NK-92 (cell line): Measurements from ENCODE around the gene CAMSAP1.
"Not testable (repeated sequence)": the region's sequence is repeated elsewhere in the genome, so short reads cannot be mapped to it uniquely, and the experiment has no call there.

Source experiments
- DNase-seq: peaks from one replicate; lab custom pipeline; 2025; ENCODE audit not compliant: unreplicated experiment; lab: John Stamatoyannopoulos, UW

The CAMSAP1 gene

DNA sequence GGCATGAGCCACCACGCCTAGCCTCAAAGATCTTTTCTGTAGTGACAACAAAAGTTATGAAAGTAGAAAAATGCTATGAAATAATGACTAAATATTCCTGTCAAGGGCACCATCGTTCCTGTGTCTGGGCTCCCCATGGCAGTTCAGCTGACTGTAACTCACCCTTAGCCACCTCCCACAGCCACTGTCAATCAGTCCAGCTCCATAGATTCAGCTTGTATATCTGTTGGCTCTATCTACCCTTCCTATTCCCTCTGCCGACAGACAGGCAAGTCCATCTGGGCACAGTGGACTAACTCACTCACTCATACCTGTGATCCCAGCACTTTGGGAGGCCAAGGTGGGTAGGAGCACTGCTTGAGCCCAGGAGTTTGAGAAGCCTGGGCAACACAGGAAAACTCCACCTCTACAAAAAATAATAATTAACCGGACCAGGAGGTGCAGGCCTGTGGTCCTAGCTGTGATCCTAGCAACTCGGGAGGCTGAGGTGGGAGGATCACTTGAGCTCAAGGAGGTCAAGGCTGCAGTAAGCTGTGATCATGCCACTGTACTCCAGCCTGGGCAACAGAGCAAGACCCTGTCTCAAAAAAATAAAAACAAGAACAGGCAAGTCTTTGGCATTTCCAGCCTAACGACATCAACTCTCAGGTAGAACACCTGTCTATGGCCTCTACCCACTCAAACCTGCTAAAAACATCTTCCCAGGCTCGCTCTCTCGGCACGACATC, 6.2 kb downstream of the CAMSAP1 start:
- DNase-seq: no peak

- DNase-seq: no peak
These were observed 8.5 kb downstream of the CAMSAP1 start for GRCh38 chr9:135898634-135899407.

- no peak for DNase-seq
These were observed 10.7 kb downstream of the CAMSAP1 start for GRCh38 chr9:135896626-135897025.

DNA sequence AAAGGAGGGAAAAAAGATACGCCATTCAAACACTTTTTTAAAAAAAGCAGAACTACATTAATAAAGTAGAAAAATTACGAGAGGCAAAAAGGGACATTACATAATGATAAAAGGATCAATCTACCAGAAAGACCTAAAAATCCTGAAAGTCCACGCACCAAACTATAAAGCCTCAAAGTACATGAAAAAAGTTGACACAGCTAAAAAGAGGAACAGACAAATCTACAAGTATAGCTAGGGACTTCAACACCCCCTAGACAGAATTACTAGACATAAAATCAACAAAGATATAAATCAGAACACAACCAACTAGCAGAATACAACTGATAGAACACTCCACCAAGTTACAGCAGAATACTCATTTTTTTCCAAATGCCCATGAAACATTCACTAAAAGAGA, 11.1 kb downstream of the CAMSAP1 start:
- DNase-seq: no peak

GRCh38 chr9:135895202-135895848, 12.0 kb downstream of the CAMSAP1 start:
- DNase-seq: no peak

DNA sequence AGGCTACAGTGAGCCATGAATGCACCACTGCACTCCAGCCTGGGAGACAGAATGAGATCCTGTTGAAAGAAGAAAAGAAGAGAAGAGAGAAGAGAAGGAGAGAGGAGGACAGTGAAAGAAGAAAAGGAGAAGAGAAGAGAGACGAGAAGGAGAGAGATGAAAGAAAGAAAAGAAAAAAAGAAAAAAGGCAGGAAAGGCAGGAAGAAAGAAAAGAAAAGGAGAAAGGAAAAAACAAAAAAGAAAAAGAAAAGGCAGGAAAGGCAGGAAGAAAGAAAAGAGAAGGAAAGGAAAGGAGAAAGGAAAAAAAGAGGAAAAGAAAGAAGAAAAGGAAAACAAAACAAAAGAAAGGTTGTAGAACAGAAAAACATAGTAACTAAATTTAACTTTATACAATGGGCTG, 14.2 kb downstream of the CAMSAP1 start:
- no peak for DNase-seq

DNA sequence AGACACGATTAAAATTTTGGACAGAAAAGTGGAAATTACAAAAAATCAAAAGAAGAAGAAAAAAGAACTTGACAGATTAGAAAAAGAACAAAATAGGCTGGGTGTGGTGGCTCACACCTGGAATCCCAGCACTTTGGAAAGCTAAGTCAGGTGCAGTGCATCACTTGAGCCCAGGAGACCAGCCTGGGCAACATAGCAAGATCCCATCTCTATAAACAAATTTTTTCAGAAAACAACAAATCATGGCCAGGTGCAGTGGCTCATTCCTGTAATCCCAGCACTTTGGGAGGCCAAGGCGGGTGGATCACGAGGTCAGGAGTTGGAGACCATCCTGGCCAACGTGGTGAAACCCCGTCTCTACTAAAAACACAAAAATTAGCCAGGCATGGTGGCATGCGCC, 15.0 kb downstream of the CAMSAP1 start:
- not testable (repeated sequence) for DNase-seq

DNA sequence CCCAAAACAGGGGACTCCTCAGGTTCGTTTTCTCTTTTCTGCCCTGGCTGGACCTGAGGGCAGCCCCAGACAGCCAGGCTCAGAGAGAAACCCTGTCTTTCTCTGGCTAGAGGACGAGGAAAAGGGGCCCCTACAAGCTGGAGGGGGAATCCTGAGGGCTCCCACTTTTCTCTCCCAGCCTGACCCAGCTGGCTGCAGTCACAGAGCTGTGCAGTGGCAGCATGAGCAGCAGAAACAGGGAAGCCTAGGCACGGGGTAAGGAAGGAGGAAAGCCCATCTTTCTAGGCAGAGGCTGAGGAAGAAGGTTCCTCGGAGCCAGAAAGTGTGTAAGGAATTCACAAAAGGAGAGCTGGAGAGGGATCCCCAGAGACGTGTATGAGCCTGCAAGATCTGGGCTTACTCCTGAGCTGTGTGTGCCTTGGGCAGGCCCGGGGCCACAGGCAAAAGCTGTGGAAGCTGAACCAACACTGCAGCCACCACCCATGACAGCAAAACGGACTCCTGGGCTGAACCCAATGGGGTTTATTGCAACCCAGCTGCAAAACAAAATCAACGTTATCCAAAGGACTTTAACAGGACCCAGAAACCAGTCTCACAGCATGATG, 16.2 kb downstream of the CAMSAP1 start:
- no peak for DNase-seq

DNA sequence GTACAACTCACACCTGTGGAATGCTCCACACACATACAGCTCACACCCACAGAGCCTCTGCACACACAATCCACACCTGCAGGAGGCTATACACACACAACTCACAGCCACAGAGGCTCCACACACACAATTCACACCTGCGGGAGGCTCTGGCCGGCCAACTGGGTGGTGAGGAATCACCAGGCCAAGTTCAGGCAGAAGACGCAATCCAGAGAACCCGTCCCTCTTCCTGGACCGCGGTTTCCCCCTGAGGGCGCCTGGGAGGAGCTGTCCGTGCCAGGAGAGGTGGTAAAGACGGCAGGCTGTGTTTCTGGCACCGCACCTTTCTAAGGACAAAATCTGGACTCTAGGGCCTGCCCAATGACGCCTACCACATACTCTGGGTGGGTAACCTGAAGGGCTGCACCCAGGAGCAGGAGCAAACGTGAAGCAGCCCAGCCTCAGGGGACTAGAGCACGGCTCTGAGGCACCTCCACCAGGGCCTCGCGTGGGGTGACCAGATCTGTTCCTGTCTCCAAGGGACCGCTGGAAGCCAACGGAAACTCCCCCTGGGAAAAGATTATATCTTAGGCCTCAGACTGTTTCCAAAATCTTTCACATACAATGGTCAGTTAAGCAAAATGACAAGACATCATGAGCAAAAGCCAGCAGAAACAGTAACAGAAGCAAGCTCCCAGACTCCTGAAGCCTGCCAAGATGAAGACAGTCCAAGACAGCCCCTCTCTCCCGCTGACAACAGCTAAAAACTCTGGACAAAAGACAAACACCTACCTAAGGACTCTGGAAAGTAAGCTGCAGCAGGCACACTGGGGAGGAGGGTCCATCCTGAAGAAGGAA, 16.9 kb downstream of the CAMSAP1 start:
- no peak for DNase-seq

GRCh38 chr9:135889564-135890189, 17.7 kb downstream of the CAMSAP1 start:
- DNase-seq: no peak

GRCh38 chr9:135888766-135889394, 18.5 kb downstream of the CAMSAP1 start:
- DNase-seq: no peak

GRCh38 chr9:135888126-135888765, 19.1 kb downstream of the CAMSAP1 start:
- DNase-seq: no peak

DNA sequence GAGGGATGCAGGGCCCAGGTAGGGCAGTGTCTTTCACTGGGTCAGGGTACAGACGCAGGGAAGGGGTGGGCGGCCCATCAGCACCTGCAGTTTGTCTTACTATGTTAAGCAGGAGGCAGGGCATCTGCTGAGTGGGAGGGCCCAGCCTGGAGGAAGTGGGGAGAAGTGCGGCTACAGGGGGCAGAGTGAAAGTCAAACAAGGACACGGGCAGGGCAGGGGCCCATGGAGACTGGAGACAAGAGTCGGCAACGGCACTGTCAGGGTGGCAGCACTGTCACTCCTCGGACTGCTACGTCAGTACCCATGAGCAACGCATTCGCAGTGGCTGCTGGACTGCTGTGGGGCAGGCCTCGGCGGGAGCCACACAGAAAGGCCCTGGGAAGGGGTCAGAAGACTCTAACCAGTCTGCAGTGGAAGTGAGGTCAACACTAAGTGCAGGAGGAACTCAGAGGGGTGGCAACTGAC, 19.7 kb downstream of the CAMSAP1 start:
- no peak for DNase-seq

DNA sequence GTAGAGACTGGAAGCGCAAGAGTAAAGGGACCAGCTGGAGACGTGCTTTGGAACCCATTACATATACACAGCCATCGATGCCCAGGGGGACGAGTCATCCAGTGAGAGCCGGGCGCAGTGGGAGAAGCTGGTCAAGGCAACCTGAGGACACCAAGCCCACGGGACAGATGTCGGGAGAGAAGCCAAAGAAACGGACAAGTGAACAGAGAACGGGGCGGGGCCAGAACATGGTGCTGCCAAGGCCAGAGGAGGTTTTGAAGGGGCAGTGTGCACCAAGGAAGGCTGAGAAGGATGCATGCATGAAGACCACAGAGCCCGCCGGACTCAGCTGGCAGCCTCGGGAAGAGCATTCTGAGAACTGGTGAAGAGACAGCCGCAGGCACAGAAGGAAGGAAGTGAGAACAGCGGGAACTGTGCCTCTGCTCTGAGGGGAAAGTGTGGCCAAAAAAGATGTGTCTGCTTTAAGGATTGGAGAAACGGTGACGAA, 20.3 kb downstream of the CAMSAP1 start:
- DNase-seq: no peak

- DNase-seq: no peak
These were observed 21.0 kb downstream of the CAMSAP1 start for GRCh38 chr9:135886147-135886981.

- no peak for DNase-seq
These were observed 22.1 kb downstream of the CAMSAP1 start for GRCh38 chr9:135885100-135885853.

- no peak for DNase-seq
These were observed 22.9 kb downstream of the CAMSAP1 start for GRCh38 chr9:135884328-135885035.
